Measurements from ENCODE around the gene COPG2. TPM values are rescaled to one million over a fixed set of nuclear protein-coding genes. Genes with fewer than 3 reads are reported as not detected.

COPG2 gene
- total RNA-seq, 1 donor = 47.9 TPM

DNA sequence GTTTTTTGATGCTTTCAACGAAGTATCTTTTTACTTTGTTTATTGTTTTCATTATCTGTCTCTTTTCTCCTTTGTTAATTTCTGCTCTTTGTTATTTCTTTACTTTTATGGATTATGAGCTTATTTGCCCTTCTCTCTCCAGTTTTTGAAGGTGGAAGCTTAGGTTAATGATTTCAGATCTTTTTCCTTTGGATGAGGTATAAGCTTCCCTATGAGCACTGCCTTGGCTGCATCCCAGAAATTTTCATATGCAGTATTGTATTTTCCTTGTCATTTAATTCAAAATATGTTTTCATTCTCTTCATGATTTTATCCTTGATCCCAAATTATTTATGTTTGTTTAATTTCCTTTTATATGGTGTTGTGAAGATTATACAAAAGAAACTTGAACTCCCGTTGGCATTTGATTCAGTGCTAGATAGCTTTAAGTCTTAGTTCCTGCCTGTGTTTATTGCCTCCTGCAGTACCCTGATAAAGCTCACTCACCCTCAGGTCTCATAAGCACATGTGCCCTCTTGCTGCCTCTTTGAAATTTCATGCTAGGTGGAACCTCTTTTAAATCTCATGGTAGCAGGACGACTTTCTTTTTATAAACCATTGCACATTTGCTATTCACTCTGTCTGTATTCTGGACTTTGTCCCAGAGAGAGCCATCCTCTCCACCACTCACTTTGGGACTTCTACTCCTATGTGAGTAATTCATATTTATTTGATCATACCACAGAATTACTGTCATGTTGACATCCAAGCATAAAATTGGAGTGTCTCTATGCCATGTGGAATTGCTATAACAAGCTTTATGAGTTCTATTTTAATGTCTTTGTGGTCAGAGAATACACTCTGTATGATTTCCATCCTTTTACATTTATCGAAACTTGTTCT lies 204.8 kb downstream of the COPG2 start:
- TF ChIP-seq, protein P1, sequence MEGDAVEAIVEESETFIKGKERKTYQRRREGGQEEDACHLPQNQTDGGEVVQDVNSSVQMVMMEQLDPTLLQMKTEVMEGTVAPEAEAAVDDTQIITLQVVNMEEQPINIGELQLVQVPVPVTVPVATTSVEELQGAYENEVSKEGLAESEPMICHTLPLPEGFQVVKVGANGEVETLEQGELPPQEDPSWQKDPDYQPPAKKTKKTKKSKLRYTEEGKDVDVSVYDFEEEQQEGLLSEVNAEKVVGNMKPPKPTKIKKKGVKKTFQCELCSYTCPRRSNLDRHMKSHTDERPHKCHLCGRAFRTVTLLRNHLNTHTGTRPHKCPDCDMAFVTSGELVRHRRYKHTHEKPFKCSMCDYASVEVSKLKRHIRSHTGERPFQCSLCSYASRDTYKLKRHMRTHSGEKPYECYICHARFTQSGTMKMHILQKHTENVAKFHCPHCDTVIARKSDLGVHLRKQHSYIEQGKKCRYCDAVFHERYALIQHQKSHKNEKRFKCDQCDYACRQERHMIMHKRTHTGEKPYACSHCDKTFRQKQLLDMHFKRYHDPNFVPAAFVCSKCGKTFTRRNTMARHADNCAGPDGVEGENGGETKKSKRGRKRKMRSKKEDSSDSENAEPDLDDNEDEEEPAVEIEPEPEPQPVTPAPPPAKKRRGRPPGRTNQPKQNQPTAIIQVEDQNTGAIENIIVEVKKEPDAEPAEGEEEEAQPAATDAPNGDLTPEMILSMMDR (IDR thresholded peaks at IDR 0.05; ENCODE audit: insufficient read depth, low read depth, low read length) = no peak
- peak; percentile 19 for DNase-seq (ENCODE audit: low read depth)

DNA sequence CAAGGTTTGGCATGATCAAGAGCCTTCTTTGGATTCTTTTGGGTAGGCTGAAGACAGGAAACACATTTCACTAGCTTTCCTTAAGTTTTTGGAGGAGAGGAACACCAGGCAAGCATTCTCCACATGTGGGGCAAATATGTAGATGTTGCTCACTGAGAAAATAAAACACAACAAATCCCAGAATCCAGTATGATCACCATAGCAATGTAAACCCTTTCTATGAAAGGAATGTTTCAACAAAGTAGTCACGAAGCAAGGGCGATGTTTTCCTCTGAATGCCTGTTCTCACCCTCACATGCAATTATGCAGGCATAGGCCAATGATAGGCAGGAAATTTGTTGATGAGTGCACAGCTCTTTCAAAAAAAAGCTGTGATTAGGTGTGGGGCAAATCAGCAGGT lies 207.3 kb downstream of the COPG2 start:
- DNase-seq (ENCODE audit: low read depth) = peak; percentile 55
- TF ChIP-seq, protein P1 (IDR thresholded peaks at IDR 0.05; ENCODE audit: insufficient read depth, low read depth, low read length) = no peak
- H3K4me3 ChIP-seq (ENCODE audit: low read depth, low read length) = no peak overlapping the region

More for the DNA sequence above, 204.8 kb downstream of the COPG2 start:
- H3K4me3 ChIP-seq (ENCODE audit: low read depth, low read length) = no peak overlapping the region

DNA sequence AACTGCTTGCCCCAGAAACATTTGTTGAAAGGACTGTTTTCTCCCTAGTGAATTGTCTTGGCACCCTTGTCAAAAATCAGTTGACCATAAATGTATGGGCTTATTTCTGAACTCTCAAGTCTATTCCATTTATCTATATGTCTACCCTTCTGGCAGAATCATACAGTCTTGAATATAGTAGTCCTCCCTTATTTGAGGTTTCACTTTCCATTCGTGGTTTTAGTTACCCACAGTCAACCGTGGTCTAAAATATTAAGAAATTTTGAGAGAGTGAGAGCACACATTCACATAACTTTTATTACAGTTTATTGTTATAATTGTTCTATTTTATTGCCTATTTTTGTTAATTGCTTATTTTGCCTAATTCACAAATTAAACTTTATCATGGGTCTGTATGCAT lies 210.3 kb downstream of the COPG2 start:
- TF ChIP-seq, protein P1 (IDR thresholded peaks at IDR 0.05; ENCODE audit: insufficient read depth, low read depth, low read length) = no peak
- no peak for DNase-seq (ENCODE audit: low read depth)
- no peak overlapping the region for H3K4me3 ChIP-seq (ENCODE audit: low read depth, low read length)

Small RNAs within 50 kb of the gene (small RNA-seq; reads per million reads assigned to genes)
- gene MIR335 (not detected), gene RF02148 (not detected), gene RF02149 (not detected), gene RF02150 (not detected), gene RNA5SP246 (0.38 reads per million)

Other genes starting within 250 kb of the COPG2 start
- gene CEP41, start 227.7 kb downstream of the COPG2 start, total RNA-seq = 9.7 and 12.5 TPM in 2 replicates
- 302 and 606 TPM in 2 replicates for gene MEST, start 176.7 kb downstream of the COPG2 start, total RNA-seq
- gene TSGA13, start 17.8 kb upstream of the COPG2 start, total RNA-seq = not detected in 2 replicates
- gene KLF14, start 65.5 kb upstream of the COPG2 start, total RNA-seq = under 0.01 TPM in 2 replicates